Fibroblast of lung (primary cell): ENCODE results near the gene CCDC120. TPM values are rescaled to one million over a fixed set of nuclear protein-coding genes. Genes with fewer than 3 reads are reported as not detected.
A peak's percentile ranks its signal among the peaks of the same experiment; 100 is the strongest.

Source experiments
- DNase-seq, 2 donors: peaks; one replicate each; pipeline versions ENCODE4 v3.0.0 to v3.0.0-alpha.2; 2010; ENCODE audit warnings: low read depth in 2 of 2
- H2AFZ ChIP-seq: 2 replicates; pipeline ENCODE4 v1.5.1; 2012; ENCODE audit warnings: low read length, control low read depth, inconsistent platforms
- H3K27ac ChIP-seq: 2 replicates; pipeline ENCODE4 v1.5.1; 2011; ENCODE audit warnings: low read length, control low read depth; ENCODE audit not compliant: insufficient read depth
- H3K27me3 ChIP-seq: 2 replicates; pipeline ENCODE4 v1.5.1; 2011; ENCODE audit warnings: mild to moderate bottlenecking, low read length; ENCODE audit not compliant: control insufficient read depth, insufficient read depth
- H3K36me3 ChIP-seq: 2 replicates; pipeline ENCODE4 v1.5.1; 2011; ENCODE audit warnings: low read length; ENCODE audit not compliant: control insufficient read depth, insufficient read depth
- H3K4me1 ChIP-seq: 2 replicates; pipeline ENCODE4 v1.5.1; 2011; ENCODE audit warnings: low read length; ENCODE audit not compliant: control insufficient read depth, insufficient read depth; ENCODE audit errors: extremely low read depth
- H3K4me2 ChIP-seq: 2 replicates; pipeline ENCODE4 v1.5.1; 2011; ENCODE audit warnings: low read length, control low read depth; ENCODE audit not compliant: insufficient read depth; ENCODE audit errors: extremely low read depth
- H3K4me3 ChIP-seq, 4 experiments: fragments of 200-600 bp in 1 of 4; sonication (generic) in 1 of 4; replicated peaks in 1 of 4; 2 replicates each; pipeline ENCODE4 v1.5.1; 2011 to 2016; ENCODE audit warnings: low read length in 4 of 4, low read depth in 3 of 4, mild to moderate bottlenecking in 3 of 4, control low read depth in 2 of 4, inconsistent platforms in 1 of 4, mixed read lengths in 1 of 4; ENCODE audit not compliant: insufficient read depth in 1 of 4; ENCODE audit errors: control extremely low read depth in 1 of 4
- H3K79me2 ChIP-seq: 2 replicates; pipeline ENCODE4 v1.5.1; 2012; ENCODE audit warnings: mild to moderate bottlenecking, low read length, inconsistent platforms; ENCODE audit not compliant: control insufficient read depth, insufficient read depth
- H3K9ac ChIP-seq: 2 replicates; pipeline ENCODE4 v1.5.1; 2011; ENCODE audit warnings: mild to moderate bottlenecking, low read length, control low read depth; ENCODE audit not compliant: insufficient read depth
- H3K9me3 ChIP-seq: 2 replicates; pipeline ENCODE4 v1.5.1; 2012; ENCODE audit warnings: low read depth, low read length; ENCODE audit not compliant: control insufficient read depth, insufficient read depth
- H4K20me1 ChIP-seq: 2 replicates; pipeline ENCODE4 v1.5.1; 2011; ENCODE audit warnings: low read length; ENCODE audit not compliant: control insufficient read depth, insufficient read depth; ENCODE audit errors: extremely low read depth
- CTCF ChIP-seq, 2 donors: IDR thresholded peaks in 1 of 2; conservative IDR thresholded peaks in 1 of 2; 1 replicate in 1 of 2; 2 replicates in 1 of 2; pipeline ENCODE4 v1.5.1; 2011 to 2012; ENCODE audit warnings: low read length in 2 of 2, control low read depth in 1 of 2, inconsistent platforms in 1 of 2, low read depth in 1 of 2, mild to moderate bottlenecking in 1 of 2
- EZH2 ChIP-seq: IDR thresholded peaks from 2 replicates; pipeline ENCODE4 v1.5.1; 2012; ENCODE audit warnings: low read length, control low read depth, mild to moderate bottlenecking; ENCODE audit errors: missing control alignments
- polyA plus RNA-seq, 2 donors: library from polyadenylated mRNA; depleted of rRNA in 1 of 2; stranded (reverse) in 1 of 2; unstranded in 1 of 2; fragments of >200 nt; gene quantifications; 2 replicates each; pipeline ENCODE4 v1.2.1, GENCODE V29; 2011 to 2012; ENCODE audit warnings: missing spikeins in 1 of 2
- total RNA-seq: library from RNA; depleted of rRNA; stranded (reverse); fragments of >200 nt; gene quantifications from 2 replicates; pipeline ENCODE4 v1.2.1, GENCODE V29; 2014

The CCDC120 gene
- total and polyA plus RNA-seq, 2 donors (not counting 1 experiment from before 2014, with no cell fraction given) = 0.52 to 0.66 TPM

- H3K4me1 ChIP-seq = no peaks in the 10 kb centered on the region
- H4K20me1 ChIP-seq = no peaks in the 10 kb centered on the region
These were observed 44.8 kb downstream of the CCDC120 start for GRCh38 chrX:49103637-49104036.

GRCh38 chrX:49106296-49106695, 47.5 kb downstream of the CCDC120 start:
- Histone ChIP-seq H3K4me3 (no peak overlapping the region), H3K36me3 (peaks cover 3% of the 10 kb centered on the region), H3K79me2 (no peaks in the 10 kb centered on the region), H3K4me2 (no peak overlapping the region), H3K4me1 (no peaks in the 10 kb centered on the region), H3K9ac (no peak overlapping the region), H4K20me1 (no peaks in the 10 kb centered on the region), H3K27ac (no peak overlapping the region), H2AFZ (no peak overlapping the region), H3K9me3 (no peaks in the 10 kb centered on the region), H3K27me3 (no peaks in the 10 kb centered on the region)
- TF ChIP-seq CTCF (conservative IDR thresholded peaks at IDR 0.05 in 1 of 2, IDR thresholded peaks at IDR 0.05 in 1 of 2; ENCODE audit: low read depth in 1 of 2, low read length in 2 of 2) = no peak
- no peak for TF ChIP-seq EZH2
- DNase-seq = no peak

More at GRCh38 chrX:49103637-49104036, 44.8 kb downstream of the CCDC120 start:
- no peak for DNase-seq
- no peaks in the 10 kb centered on the region for H3K36me3 ChIP-seq
- H3K79me2 ChIP-seq = no peaks in the 10 kb centered on the region
- H3K9ac ChIP-seq = no peak overlapping the region
- no peaks in the 10 kb centered on the region for H3K9me3 ChIP-seq
- H3K27me3 ChIP-seq = no peaks in the 10 kb centered on the region
- H2AFZ ChIP-seq = no peak overlapping the region
- H3K4me3 ChIP-seq = no peak overlapping the region
- no peak overlapping the region for H3K4me2 ChIP-seq
- TF ChIP-seq EZH2 (no peak), CTCF (conservative IDR thresholded peaks at IDR 0.05 in 1 of 2, IDR thresholded peaks at IDR 0.05 in 1 of 2; ENCODE audit: low read depth in 1 of 2, low read length in 2 of 2) (no peak)
- H3K27ac ChIP-seq = no peak overlapping the region

- no peak overlapping the region for H3K9ac ChIP-seq
- no peaks in the 10 kb centered on the region for H3K27me3 ChIP-seq
- no peak overlapping the region for H3K4me3 ChIP-seq
- H3K4me1 ChIP-seq = no peaks in the 10 kb centered on the region
- no peak overlapping the region for H3K4me2 ChIP-seq
- H4K20me1 ChIP-seq = no peaks in the 10 kb centered on the region
- no peak overlapping the region for H2AFZ ChIP-seq
- H3K36me3 ChIP-seq = peaks cover 3% of the 10 kb centered on the region
- peak; percentile 42 to 46 for DNase-seq
- H3K9me3 ChIP-seq = no peaks in the 10 kb centered on the region
- H3K27ac ChIP-seq = no peak overlapping the region
- no peak for TF ChIP-seq EZH2
- peak; percentile 30 to 51 for TF ChIP-seq CTCF (conservative IDR thresholded peaks at IDR 0.05 in 1 of 2, IDR thresholded peaks at IDR 0.05 in 1 of 2; ENCODE audit: low read depth in 1 of 2, low read length in 2 of 2)
- no peaks in the 10 kb centered on the region for H3K79me2 ChIP-seq
These were observed 48.1 kb downstream of the CCDC120 start for GRCh38 chrX:49106930-49107329.
